CD14-positive monocyte (primary cell): ENCODE data around the gene HOXD4. TPM values are rescaled to one million over a fixed set of nuclear protein-coding genes. Genes with fewer than 3 reads are reported as not detected.
A peak's percentile ranks its signal among the peaks of the same experiment; 100 is the strongest.

Source experiments
- DNase-seq, 3 donors: peaks; one replicate each; pipeline ENCODE4 v3.0.0-alpha.2; 2011 to 2022
- H2AFZ ChIP-seq: 2 replicates; pipeline ENCODE4 v1.6.0; 2012; ENCODE audit warnings: mild to moderate bottlenecking, low read depth, low read length, inconsistent platforms; ENCODE audit not compliant: insufficient read depth, poor library complexity, severe bottlenecking
- H3K27ac ChIP-seq, 2 donors: 1 replicate in 1 of 2; 2 replicates in 1 of 2; pipeline ENCODE4 v1.5.1; 2012 to 2013; ENCODE audit warnings: low read length in 2 of 2, control low read depth in 1 of 2, inconsistent platforms in 1 of 2, low read depth in 1 of 2, mild to moderate bottlenecking in 1 of 2
- H3K27me3 ChIP-seq, 2 donors: one replicate each; pipeline versions ENCODE4 v1.6.0 to v1.6.1; 2011 to 2013; ENCODE audit warnings: low read length in 2 of 2; ENCODE audit not compliant: control insufficient read depth in 2 of 2, insufficient read depth in 2 of 2
- H3K36me3 ChIP-seq, 2 donors: replicated peaks in 1 of 2; 1 replicate in 1 of 2; 2 replicates in 1 of 2; pipeline versions ENCODE4 v1.5.1 to v1.6.1; 2012 to 2013; ENCODE audit warnings: low read length in 2 of 2, control low read depth in 1 of 2, inconsistent platforms in 1 of 2, mild to moderate bottlenecking in 1 of 2; ENCODE audit not compliant: insufficient read depth in 2 of 2, control insufficient read depth in 1 of 2
- H3K4me1 ChIP-seq, 2 donors: 1 replicate in 1 of 2; 2 replicates in 1 of 2; pipeline versions ENCODE4 v1.5.1 to v1.6.1; 2012 to 2013; ENCODE audit warnings: low read length in 2 of 2, control low read depth in 1 of 2, inconsistent platforms in 1 of 2, mild to moderate bottlenecking in 1 of 2, moderate library complexity in 1 of 2; ENCODE audit not compliant: insufficient read depth in 2 of 2, control insufficient read depth in 1 of 2
- H3K4me2 ChIP-seq: replicated peaks from 2 replicates; pipeline ENCODE3; 2012; ENCODE audit warnings: low read length, moderate library complexity, mild to moderate bottlenecking; ENCODE audit not compliant: poor library complexity, severe bottlenecking; ENCODE audit errors: extremely low read depth
- H3K4me3 ChIP-seq, 3 experiments: fragments of 200-600 bp in 1 of 3; sonication (generic) in 1 of 3; replicated peaks in 1 of 3; 1 replicate in 2 of 3; 2 replicates in 1 of 3; pipeline ENCODE4 v1.5.1; 2011 to 2013; ENCODE audit warnings: low read length in 3 of 3, mild to moderate bottlenecking in 3 of 3, control low read depth in 2 of 3, low read depth in 2 of 3, inconsistent platforms in 1 of 3, moderate library complexity in 1 of 3
- H3K79me2 ChIP-seq: 2 replicates; pipeline ENCODE4 v1.6.0; 2012; ENCODE audit warnings: mild to moderate bottlenecking, control low read depth, inconsistent platforms, low read length, moderate library complexity; ENCODE audit not compliant: insufficient read depth
- H3K9ac ChIP-seq: 2 replicates; pipeline ENCODE4 v1.6.0; 2017; ENCODE audit warnings: low read length, mild to moderate bottlenecking; ENCODE audit not compliant: insufficient read depth, poor library complexity, severe bottlenecking
- H3K9me3 ChIP-seq, 2 donors: replicated peaks in 1 of 2; 1 replicate in 1 of 2; 2 replicates in 1 of 2; pipeline versions ENCODE4 v1.5.1 to v1.6.1; 2012 to 2013; ENCODE audit warnings: low read length in 2 of 2, control low read depth in 1 of 2; ENCODE audit not compliant: control insufficient read depth in 1 of 2, insufficient read depth in 1 of 2
- H4K20me1 ChIP-seq: 2 replicates; pipeline ENCODE4 v1.6.0; 2012; ENCODE audit warnings: mild to moderate bottlenecking, low read length, control low read depth, moderate library complexity; ENCODE audit not compliant: insufficient read depth
- H3K27ac Mint-ChIP-seq, 7 donors: one replicate each; pipeline ENCODE4 v1.8.0; 2020; ENCODE audit warnings: mild to moderate bottlenecking in 7 of 7, mixed read lengths in 7 of 7, moderate library complexity in 6 of 7, inconsistent platforms in 2 of 7
- H3K27me3 Mint-ChIP-seq, 3 donors: one replicate each; pipeline ENCODE4 v1.8.0; 2021 to 2022; ENCODE audit warnings: low read depth in 3 of 3, mild to moderate bottlenecking in 3 of 3, mixed read lengths in 3 of 3, moderate library complexity in 3 of 3, inconsistent platforms in 1 of 3
- H3K36me3 Mint-ChIP-seq, 2 donors: one replicate each; pipeline ENCODE4 v1.8.0; 2020; ENCODE audit warnings: mixed read lengths in 2 of 2, inconsistent platforms in 1 of 2, mild to moderate bottlenecking in 1 of 2
- H3K4me1 Mint-ChIP-seq: one replicate; pipeline ENCODE4 v1.8.0; 2020; ENCODE audit warnings: mild to moderate bottlenecking, mixed read lengths
- H3K4me3 Mint-ChIP-seq, 2 donors: one replicate each; pipeline ENCODE4 v1.8.0; 2020; ENCODE audit warnings: mild to moderate bottlenecking in 2 of 2, mixed read lengths in 2 of 2, moderate library complexity in 1 of 2
- H3K9me3 Mint-ChIP-seq, 7 donors: one replicate each; pipeline ENCODE4 v1.8.0; 2020 to 2022; ENCODE audit warnings: mixed read lengths in 7 of 7, mild to moderate bottlenecking in 6 of 7, moderate library complexity in 6 of 7, inconsistent platforms in 2 of 7
- CTCF ChIP-seq: fragments of 200-600 bp; IDR thresholded peaks from one replicate; pipeline ENCODE4 v1.8.0; 2022; ENCODE audit warnings: antibody characterized with exemption, mild to moderate bottlenecking
- WGBS: methylation state at CpG from one replicate; pipeline ENCODE4 v1.1.5; 2013; ENCODE audit warnings: missing lambda C conversion rate; ENCODE audit not compliant: insufficient coverage; 5-methylcytosine and 5-hydroxymethylcytosine counted together
- intact Hi-C, 2 donors: fragments of 100-400 bp; cut with micrococcal nuclease; formaldehyde crosslinking; loops; one replicate each; pipeline versions ENCODE4 v1.15.0 to v1.15.1; 2023
- polyA plus RNA-seq, 3 donors: library from polyadenylated mRNA; depleted of rRNA in 1 of 3; unstranded in 2 of 3; stranded (reverse) in 1 of 3; fragments of 300-500 nt in 2 of 3; fragments of >200 nt in 1 of 3; fragmentation: Illumina TruSeq in 2 of 3; gene quantifications; 1 replicate in 2 of 3; 2 replicates in 1 of 3; pipeline ENCODE4 v1.2.3, GENCODE V29; 2012 to 2021
- small RNA-seq: library from RNA; depleted of rRNA; stranded (forward); fragments of <200 nt; gene quantifications from one replicate; pipeline ENCODE3, GENCODE V24; 2012; ENCODE audit warnings: low read depth; ENCODE audit not compliant: insufficient read length

The HOXD4 gene
- polyA plus RNA-seq, 3 donors = not detected

GRCh38 chr2:176202491-176202890, 51.1 kb downstream of the HOXD4 start:
- H3K4me3 Mint-ChIP-seq = peak overlapping the region in 1 of 2 donors; percentile 17
- Histone ChIP-seq H3K4me2 (no peak overlapping the region), H3K27me3 (peaks cover 4% of the 10 kb centered on the region in 2 donors), H3K79me2 (no peaks in the 10 kb centered on the region), H4K20me1 (no peaks in the 10 kb centered on the region), H3K4me1 (no peaks in the 10 kb centered on the region), H3K9me3 (no peaks in the 10 kb centered on the region), H3K36me3 (no peaks in the 10 kb centered on the region), H3K27ac (no peak overlapping the region), H2AFZ (no peak overlapping the region), H3K4me3 (no peak overlapping the region), H3K9ac (no peak overlapping the region)
- TF ChIP-seq CTCF = no peak
- H3K4me1 Mint-ChIP-seq = no peaks in the 10 kb centered on the region
- 98% methylated on average over 7 of the region's 7 CpGs for WGBS
- peaks cover 17 to 38% (median 37%) of the 10 kb centered on the region in 3 donors for H3K27me3 Mint-ChIP-seq
- H3K9me3 Mint-ChIP-seq = peaks cover 0 to 9% (median 5%) of the 10 kb centered on the region in 7 donors
- H3K36me3 Mint-ChIP-seq = no peaks in the 10 kb centered on the region
- H3K27ac Mint-ChIP-seq = no peak overlapping the region
- intact Hi-C loops = no loop called here
- DNase-seq = no peak

Small RNA genes within 50 kb of the gene (small RNA-seq; reads per million reads assigned to genes)
- gene MIR10B = not detected

Other genes starting within 250 kb of the HOXD4 start
- gene LNPK, start 149.3 kb upstream of the HOXD4 start, polyA plus RNA-seq = 10 to 100 TPM in 2 of 3 donors, 1 to 10 TPM in 1; 8.1 to 15.3 (median 11.7) TPM
- gene EVX2, start 67.6 kb upstream of the HOXD4 start, polyA plus RNA-seq = not detected
- gene HOXD13, start 58.8 kb upstream of the HOXD4 start, polyA plus RNA-seq = not detected
- not detected for gene HOXD12, start 51.8 kb upstream of the HOXD4 start, polyA plus RNA-seq
- not detected for gene HOXD11, start 44.3 kb upstream of the HOXD4 start, polyA plus RNA-seq
- gene HOXD10, start 34.8 kb upstream of the HOXD4 start, polyA plus RNA-seq = not detected
- not detected for gene HOXD9, start 28.8 kb upstream of the HOXD4 start, polyA plus RNA-seq
- gene HOXD8, start 21.8 kb upstream of the HOXD4 start, polyA plus RNA-seq = not detected
- gene HOXD3, start 5.8 kb downstream of the HOXD4 start, polyA plus RNA-seq = not detected
- gene HOXD1, start 37.1 kb downstream of the HOXD4 start, polyA plus RNA-seq = not detected
- 1 to 10 TPM; 7.6 to 9.8 (median 7.6) TPM for gene MTX2, start 117.9 kb downstream of the HOXD4 start, polyA plus RNA-seq